PFSK-1 (cell line): ENCODE measurements around the gene NCAM1.

ENCODE experiments used
- FOXP2 ChIP-seq: optimal IDR thresholded peaks from 2 replicates; pipeline ENCODE3; 2011; ENCODE audit warnings: borderline replicate concordance, control low read depth, inconsistent platforms; ENCODE audit not compliant: insufficient read depth; ENCODE audit errors: extremely low read length, extremely low read depth
- POLR2AphosphoS5 ChIP-seq: IDR thresholded peaks from 2 replicates; pipeline ENCODE4 v1.6.1; 2012; ENCODE audit warnings: low read depth, mild to moderate bottlenecking, control low read depth, low read length, moderate library complexity
- REST ChIP-seq, 2 experiments: IDR thresholded peaks; 2 replicates each; pipeline versions ENCODE4 v1.6.1 to v1.8.0; 2011 to 2012; ENCODE audit warnings: low read depth in 2 of 2, low read length in 2 of 2, control low read depth in 1 of 2, inconsistent platforms in 1 of 2, mild to moderate bottlenecking in 1 of 2, moderate library complexity in 1 of 2; ENCODE audit not compliant: insufficient read depth in 1 of 2
- SIN3A ChIP-seq: IDR thresholded peaks from 2 replicates; pipeline ENCODE4 v1.6.1; 2012; ENCODE audit warnings: mild to moderate bottlenecking, low read length, moderate library complexity, borderline replicate concordance; ENCODE audit not compliant: insufficient read depth
- TAF1 ChIP-seq: IDR thresholded peaks from 2 replicates; pipeline ENCODE4 v1.6.1; 2012; ENCODE audit warnings: low read length, control low read depth, borderline replicate concordance; ENCODE audit not compliant: insufficient read depth

The NCAM1 gene

GRCh38 chr11:113065330-113065729 is 104.1 kb downstream of the NCAM1 start:
- TF ChIP-seq TAF1 (no peak), POLR2AphosphoS5 (no peak), SIN3A (no peak), REST (IDR thresholded peaks at IDR 0.05; ENCODE audit: insufficient read depth in 1 of 2, low read depth in 2 of 2, low read length in 2 of 2) (no peak), FOXP2 (no peak)

DNA sequence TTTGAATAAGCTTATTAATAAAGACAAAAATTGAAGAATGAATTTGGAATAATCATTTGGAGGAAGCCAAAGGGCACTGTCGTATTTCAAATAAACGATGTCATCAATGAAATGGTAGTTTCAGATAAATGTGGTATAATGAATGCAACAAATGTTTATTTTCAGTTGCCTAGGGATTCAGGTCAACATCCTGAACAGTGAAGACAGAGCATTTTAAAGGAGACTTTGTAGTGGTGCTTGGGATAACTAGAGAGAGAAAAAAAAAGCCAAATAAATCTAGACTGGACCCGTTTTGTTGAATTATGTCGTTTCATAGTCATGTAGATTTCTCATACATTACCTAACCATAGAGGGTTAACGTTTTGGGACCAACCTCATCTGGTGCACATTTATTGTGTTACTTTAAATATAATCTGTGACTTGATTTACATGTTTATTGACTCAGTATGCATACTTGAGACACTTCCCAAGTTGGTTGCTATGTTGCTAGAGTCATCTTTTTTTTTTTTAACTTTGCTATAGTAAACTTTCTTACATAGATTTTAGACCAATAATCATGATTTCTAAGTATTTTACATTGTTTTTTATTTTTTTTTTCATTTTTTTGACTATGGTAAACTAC is 111.1 kb downstream of the NCAM1 start:
- TF ChIP-seq SIN3A (no peak), POLR2AphosphoS5 (no peak), REST (IDR thresholded peaks at IDR 0.05; ENCODE audit: insufficient read depth in 1 of 2, low read depth in 2 of 2, low read length in 2 of 2) (no peak), FOXP2 (no peak), TAF1 (no peak)

DNA sequence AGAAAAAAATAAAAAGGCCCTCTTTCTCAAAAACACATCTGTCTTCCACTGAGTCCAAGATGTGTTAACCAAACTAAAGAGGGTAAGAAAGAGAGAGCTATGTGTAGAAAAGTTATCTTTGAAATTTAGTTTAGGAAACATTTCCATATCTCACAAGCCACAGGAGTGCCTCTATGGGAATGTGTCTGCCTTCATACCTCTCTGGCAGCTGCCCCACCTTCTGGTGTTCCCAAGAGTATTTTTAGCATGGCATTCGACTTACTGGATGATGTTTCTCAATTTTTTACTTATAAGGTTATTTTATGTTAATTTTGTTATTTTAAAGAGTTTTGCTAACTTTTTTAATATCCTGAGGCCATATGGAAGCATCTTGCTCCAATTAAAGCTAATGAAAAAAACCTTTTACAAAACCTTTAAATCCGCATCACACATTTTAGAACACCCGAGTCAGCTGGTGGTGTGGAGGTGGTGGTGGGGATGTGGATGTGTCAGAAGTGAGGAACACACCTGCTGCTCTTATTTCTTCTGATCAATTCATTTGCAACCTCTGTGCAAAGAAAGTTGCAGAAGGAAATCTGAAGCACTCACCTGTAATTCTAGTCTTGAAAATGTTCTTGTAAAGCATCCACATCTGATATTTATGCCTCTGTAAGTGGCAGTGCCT is 112.2 kb downstream of the NCAM1 start:
- no peak for TF ChIP-seq TAF1
- TF ChIP-seq SIN3A, result no peak
- TF ChIP-seq REST (IDR thresholded peaks at IDR 0.05; ENCODE audit: insufficient read depth in 1 of 2, low read depth in 2 of 2, low read length in 2 of 2), result no peak
- TF ChIP-seq FOXP2, result no peak
- TF ChIP-seq POLR2AphosphoS5, result no peak

DNA sequence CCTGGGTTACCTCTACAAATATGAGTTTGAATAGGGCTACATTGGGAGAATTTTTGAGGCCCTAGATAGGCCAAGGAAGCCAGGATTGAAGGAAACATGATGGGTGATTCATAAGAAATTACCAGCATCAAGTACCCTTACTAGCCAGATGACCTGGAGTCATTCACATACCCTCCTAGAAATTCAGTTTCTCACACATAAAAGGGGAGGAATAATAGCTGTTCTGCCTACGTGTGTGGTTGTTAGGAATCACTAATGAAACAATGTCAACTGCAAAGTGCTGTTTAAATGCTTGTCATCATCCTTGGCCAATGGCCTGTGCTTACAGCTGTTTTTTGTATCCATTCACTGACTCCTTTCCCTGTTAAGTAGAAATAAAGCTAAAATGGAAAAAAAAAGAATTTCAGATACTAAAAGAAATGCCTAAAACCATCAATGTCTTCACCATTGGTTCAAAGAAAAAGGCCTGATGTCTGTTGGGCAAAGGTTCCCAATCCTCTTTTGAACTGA is 114.4 kb downstream of the NCAM1 start:
- TF ChIP-seq TAF1, result no peak
- TF ChIP-seq REST (IDR thresholded peaks at IDR 0.05; ENCODE audit: insufficient read depth in 1 of 2, low read depth in 2 of 2, low read length in 2 of 2), result no peak
- no peak for TF ChIP-seq SIN3A
- TF ChIP-seq POLR2AphosphoS5, result no peak
- no peak for TF ChIP-seq FOXP2

- TF ChIP-seq FOXP2, result no peak
- TF ChIP-seq TAF1, result no peak
Measured at GRCh38 chr11:113077379-113077778, 116.2 kb downstream of the NCAM1 start.
